Endodermal cell (in vitro differentiated cells): ENCODE data around the gene FAM81B. TPM values are rescaled to one million over a fixed set of nuclear protein-coding genes. Genes with fewer than 3 reads are reported as not detected.

Source experiments
- DNase-seq: peaks from one replicate; pipeline ENCODE4 v3.0.0-alpha.2; 2017
- H3K27ac ChIP-seq: 2 replicates; pipeline ENCODE4 v1.5.1; 2013; ENCODE audit warnings: mild to moderate bottlenecking, low read depth, low read length, moderate library complexity
- H3K27me3 ChIP-seq: 2 replicates; pipeline ENCODE4 v1.6.1; 2013; ENCODE audit warnings: mild to moderate bottlenecking, low read length, moderate library complexity; ENCODE audit not compliant: insufficient read depth, control insufficient read depth, poor library complexity, severe bottlenecking
- H3K36me3 ChIP-seq: 2 replicates; pipeline ENCODE4 v1.7.0; 2013; ENCODE audit warnings: mild to moderate bottlenecking, low read length, moderate library complexity; ENCODE audit not compliant: control insufficient read depth, insufficient read depth
- H3K4me1 ChIP-seq: one replicate; pipeline ENCODE4 v1.7.0; 2013; ENCODE audit warnings: low read length; ENCODE audit not compliant: control insufficient read depth, insufficient read depth
- H3K4me3 ChIP-seq: 2 replicates; pipeline ENCODE4 v1.5.1; 2013; ENCODE audit warnings: mild to moderate bottlenecking, low read length, moderate library complexity
- H3K9ac ChIP-seq: 2 replicates; pipeline ENCODE4 v1.6.1; 2013; ENCODE audit warnings: mild to moderate bottlenecking, low read length, moderate library complexity; ENCODE audit not compliant: poor library complexity, severe bottlenecking; ENCODE audit errors: extremely low read depth
- H3K9me3 ChIP-seq: 2 replicates; pipeline ENCODE4 v1.6.1; 2013; ENCODE audit warnings: mild to moderate bottlenecking, low read length, moderate library complexity; ENCODE audit not compliant: control insufficient read depth
- H3K27ac Mint-ChIP-seq: 2 replicates; pipeline ENCODE4 v1.8.0; 2020; ENCODE audit warnings: mixed read lengths
- H3K27me3 Mint-ChIP-seq: 2 replicates; pipeline ENCODE4 v1.8.0; 2021; ENCODE audit warnings: mild to moderate bottlenecking, mixed read lengths; ENCODE audit not compliant: insufficient read depth
- H3K36me3 Mint-ChIP-seq: 2 replicates; pipeline ENCODE4 v1.8.0; 2020; ENCODE audit warnings: low read depth, mixed read lengths
- H3K4me1 Mint-ChIP-seq: 2 replicates; pipeline ENCODE4 v1.8.0; 2020; ENCODE audit warnings: mixed read lengths
- H3K4me3 Mint-ChIP-seq: 2 replicates; pipeline ENCODE4 v1.8.0; 2020; ENCODE audit warnings: mild to moderate bottlenecking, moderate library complexity, mixed read lengths
- H3K9me3 Mint-ChIP-seq: 2 replicates; pipeline ENCODE4 v1.8.0; 2020; ENCODE audit warnings: mild to moderate bottlenecking, mixed read lengths
- CTCF ChIP-seq: fragments of 200-600 bp; sonication (generic); conservative IDR thresholded peaks from 2 replicates; pipeline ENCODE4 v1.5.0; 2021; ENCODE audit warnings: antibody characterized with exemption, mild to moderate bottlenecking
- WGBS, 2 experiments: methylation state at CpG; one replicate each; pipeline versions ENCODE4 v1.1.5 to v1.1.7; 2013; ENCODE audit warnings: missing lambda C conversion rate in 2 of 2, mixed read lengths in 1 of 2; ENCODE audit not compliant: insufficient coverage in 1 of 2, insufficient read length in 1 of 2; 5-methylcytosine and 5-hydroxymethylcytosine counted together
- total RNA-seq, 2 donors: library from RNA; stranded (reverse); fragmentation: NEBNext Ultra II Directional in 1 of 2; extraction: Animal tissue kit (Norgen Biotek cat#: 25700) in 1 of 2; gene quantifications; 2 replicates in 1 of 2; 3 replicates in 1 of 2; pipeline ENCODE4 v1.2.1, GENCODE V29; 2021

The FAM81B gene
- total RNA-seq, 2 donors from 2014 or later, result not detected

GRCh38 chr5:95454536-95454935 lies 63.4 kb downstream of the FAM81B start:
- H3K27ac ChIP-seq, result no peak overlapping the region
- H3K9me3 Mint-ChIP-seq, result no peaks in the 10 kb centered on the region
- H3K9me3 ChIP-seq, result no peaks in the 10 kb centered on the region
- no peaks in the 10 kb centered on the region for H3K4me1 Mint-ChIP-seq
- no peaks in the 10 kb centered on the region for H3K27me3 Mint-ChIP-seq
- H3K36me3 ChIP-seq, result no peaks in the 10 kb centered on the region
- H3K4me3 ChIP-seq, result no peak overlapping the region
- 60 to 95% methylated on average over 1 to 2 of the region's 2 CpGs for WGBS, 2 experiments
- no peak for DNase-seq
- peaks cover under 1% of the 10 kb centered on the region for H3K36me3 Mint-ChIP-seq
- no peak overlapping the region for H3K27ac Mint-ChIP-seq
- H3K27me3 ChIP-seq, result peaks cover 30% of the 10 kb centered on the region
- no peak overlapping the region for H3K4me3 Mint-ChIP-seq
- H3K4me1 ChIP-seq, result peaks cover 3% of the 10 kb centered on the region
- no peak for TF ChIP-seq CTCF
- no peak overlapping the region for H3K9ac ChIP-seq

- H3K36me3 ChIP-seq, result peaks cover 39% of the 10 kb centered on the region
Measured at GRCh38 chr5:95460665-95461064, 69.5 kb downstream of the FAM81B start.

GRCh38 chr5:95471487-95471886 lies 80.3 kb downstream of the FAM81B start:
- no peak overlapping the region for H3K4me3 Mint-ChIP-seq
- no peak overlapping the region for H3K27ac ChIP-seq
- H3K27ac Mint-ChIP-seq, result no peak overlapping the region
- H3K4me3 ChIP-seq, result no peak overlapping the region
- peaks cover 47% of the 10 kb centered on the region for H3K36me3 Mint-ChIP-seq
- DNase-seq, result no peak
- whole genome bisulfite sequencing, 2 experiments, result 96% methylated on average over 1 of the region's 1 CpG; no CpG with 5 or more reads in 1 of the 2 experiments
- H3K27me3 ChIP-seq, result no peaks in the 10 kb centered on the region
- H3K4me1 ChIP-seq, result no peaks in the 10 kb centered on the region
- peaks cover 46% of the 10 kb centered on the region for H3K36me3 ChIP-seq
- H3K9ac ChIP-seq, result no peak overlapping the region
- no peaks in the 10 kb centered on the region for H3K9me3 ChIP-seq
- no peak for TF ChIP-seq CTCF
- no peaks in the 10 kb centered on the region for H3K27me3 Mint-ChIP-seq
- no peaks in the 10 kb centered on the region for H3K4me1 Mint-ChIP-seq
- H3K9me3 Mint-ChIP-seq, result no peaks in the 10 kb centered on the region

More at GRCh38 chr5:95460665-95461064, 69.5 kb downstream of the FAM81B start:
- Histone ChIP-seq H3K4me1 (peaks cover 3% of the 10 kb centered on the region), H3K9ac (no peak overlapping the region), H3K9me3 (no peaks in the 10 kb centered on the region), H3K27ac (no peak overlapping the region), H3K27me3 (peaks cover 29% of the 10 kb centered on the region), H3K4me3 (no peak overlapping the region)
- no peak for DNase-seq
- peaks cover 24% of the 10 kb centered on the region for H3K36me3 Mint-ChIP-seq
- no peaks in the 10 kb centered on the region for H3K4me1 Mint-ChIP-seq
- WGBS, 2 experiments, result 87 to 100% methylated on average over 1 of the region's 2 CpGs
- TF ChIP-seq CTCF, result no peak
- H3K27ac Mint-ChIP-seq, result no peak overlapping the region
- H3K4me3 Mint-ChIP-seq, result no peak overlapping the region
- no peaks in the 10 kb centered on the region for H3K27me3 Mint-ChIP-seq
- no peaks in the 10 kb centered on the region for H3K9me3 Mint-ChIP-seq
